ENCODE results near the gene KCNMA1.

DNA sequence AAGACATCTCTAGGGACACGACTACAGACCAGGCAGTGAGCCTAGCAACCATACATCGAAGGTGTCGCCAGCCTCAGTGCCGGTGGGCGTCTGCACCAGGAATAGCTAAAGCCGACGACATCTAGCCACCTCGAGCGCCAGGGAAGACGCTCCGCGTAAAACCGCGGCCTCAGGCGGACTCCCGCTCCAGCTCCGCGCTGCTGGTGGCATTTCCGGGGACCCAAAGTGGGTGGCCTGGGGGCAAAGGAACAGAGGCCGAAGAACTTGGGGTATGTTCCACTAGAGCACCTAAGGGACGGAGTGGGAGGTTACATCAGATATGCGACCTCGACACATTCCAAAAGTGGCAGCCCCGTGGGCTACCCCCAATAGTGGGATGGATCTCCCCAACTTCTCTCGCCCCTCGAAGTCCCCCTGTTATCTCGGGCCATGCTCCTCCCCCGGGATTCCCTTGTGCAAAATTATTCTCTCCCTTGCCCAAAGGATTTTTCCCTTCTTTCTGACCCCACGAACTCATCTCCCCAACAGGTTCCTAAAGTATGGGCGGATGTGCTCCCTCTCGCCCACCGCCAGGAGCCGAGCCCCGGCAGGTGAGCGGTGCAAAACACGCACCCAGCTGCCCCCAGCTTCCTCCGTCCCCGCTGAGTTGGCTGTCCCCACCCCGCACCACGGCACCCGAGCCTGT is 1.2 kb downstream of the KCNMA1 start:
- TF ChIP-seq, protein P1, sequence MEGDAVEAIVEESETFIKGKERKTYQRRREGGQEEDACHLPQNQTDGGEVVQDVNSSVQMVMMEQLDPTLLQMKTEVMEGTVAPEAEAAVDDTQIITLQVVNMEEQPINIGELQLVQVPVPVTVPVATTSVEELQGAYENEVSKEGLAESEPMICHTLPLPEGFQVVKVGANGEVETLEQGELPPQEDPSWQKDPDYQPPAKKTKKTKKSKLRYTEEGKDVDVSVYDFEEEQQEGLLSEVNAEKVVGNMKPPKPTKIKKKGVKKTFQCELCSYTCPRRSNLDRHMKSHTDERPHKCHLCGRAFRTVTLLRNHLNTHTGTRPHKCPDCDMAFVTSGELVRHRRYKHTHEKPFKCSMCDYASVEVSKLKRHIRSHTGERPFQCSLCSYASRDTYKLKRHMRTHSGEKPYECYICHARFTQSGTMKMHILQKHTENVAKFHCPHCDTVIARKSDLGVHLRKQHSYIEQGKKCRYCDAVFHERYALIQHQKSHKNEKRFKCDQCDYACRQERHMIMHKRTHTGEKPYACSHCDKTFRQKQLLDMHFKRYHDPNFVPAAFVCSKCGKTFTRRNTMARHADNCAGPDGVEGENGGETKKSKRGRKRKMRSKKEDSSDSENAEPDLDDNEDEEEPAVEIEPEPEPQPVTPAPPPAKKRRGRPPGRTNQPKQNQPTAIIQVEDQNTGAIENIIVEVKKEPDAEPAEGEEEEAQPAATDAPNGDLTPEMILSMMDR (IDR thresholded peaks at IDR 0.05): no peak
- no peak for TF ChIP-seq ZFX (IDR thresholded peaks at IDR 0.05; ENCODE audit: borderline replicate concordance)

All from 22Rv1 (cell line).